LNCAP (cell line): ENCODE results near the gene ZNF581.
A peak's percentile ranks its signal among the peaks of the same experiment; 100 is the strongest.

Experiments used
- CTCF ChIP-seq: fragments of 450-650 bp; IDR thresholded peaks from 2 replicates; pipeline ENCODE4 v1.5.1; 2017; ENCODE audit warnings: mild to moderate bottlenecking

ZNF581 gene

GRCh38 chr19:55674459-55674840 lies 31.0 kb downstream of the ZNF581 start:
- no peak for TF ChIP-seq CTCF

DNA sequence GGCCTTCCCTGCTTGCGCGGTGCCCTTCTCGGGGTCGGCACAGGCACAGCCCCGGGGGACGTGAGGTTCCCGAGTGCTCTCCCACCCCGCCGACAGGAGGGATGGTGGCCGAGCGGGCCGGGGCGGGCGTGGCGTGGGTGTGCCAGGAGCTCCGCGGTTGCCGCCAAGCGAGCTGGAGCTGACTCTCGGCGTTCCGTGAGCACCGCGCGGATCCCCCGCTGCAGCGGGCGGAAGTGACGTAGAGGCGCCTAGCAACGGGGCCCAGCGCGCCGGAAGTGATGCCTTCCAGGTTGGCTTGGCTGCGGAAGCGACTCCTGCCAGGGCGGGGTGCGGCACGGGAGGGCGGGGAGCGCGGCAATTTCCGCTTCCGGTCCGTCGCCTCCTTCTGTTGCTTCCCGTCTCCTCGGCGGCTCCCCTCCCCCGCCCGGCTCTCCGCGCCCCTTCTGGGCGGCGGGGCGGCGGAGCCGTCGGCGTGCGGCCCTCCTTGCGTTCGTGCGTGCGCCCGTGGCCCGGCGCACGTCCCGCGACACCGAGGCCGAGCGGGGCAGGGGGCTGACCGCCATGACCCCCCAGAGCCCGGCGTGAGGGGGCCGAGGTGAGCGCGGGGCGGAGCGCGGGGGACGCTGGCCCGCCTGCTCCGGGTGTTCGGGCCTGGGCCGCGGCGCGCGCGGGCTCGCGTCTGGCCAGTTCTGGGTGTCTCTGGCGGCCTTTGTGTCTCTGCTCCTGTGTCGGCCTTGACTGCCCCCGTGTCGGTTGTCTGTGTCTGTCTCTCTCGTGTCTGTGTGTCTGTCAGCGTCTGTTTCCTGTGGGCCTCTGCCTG lies 31.6 kb downstream of the ZNF581 start, which contains the start of gene EPN1:
EPN1 (plus strand) TSS at position 386 of the 820 bp plus-strand sequence. CDS start 3,402 bp downstream, outside the sequence.
- no peak for TF ChIP-seq CTCF

DNA sequence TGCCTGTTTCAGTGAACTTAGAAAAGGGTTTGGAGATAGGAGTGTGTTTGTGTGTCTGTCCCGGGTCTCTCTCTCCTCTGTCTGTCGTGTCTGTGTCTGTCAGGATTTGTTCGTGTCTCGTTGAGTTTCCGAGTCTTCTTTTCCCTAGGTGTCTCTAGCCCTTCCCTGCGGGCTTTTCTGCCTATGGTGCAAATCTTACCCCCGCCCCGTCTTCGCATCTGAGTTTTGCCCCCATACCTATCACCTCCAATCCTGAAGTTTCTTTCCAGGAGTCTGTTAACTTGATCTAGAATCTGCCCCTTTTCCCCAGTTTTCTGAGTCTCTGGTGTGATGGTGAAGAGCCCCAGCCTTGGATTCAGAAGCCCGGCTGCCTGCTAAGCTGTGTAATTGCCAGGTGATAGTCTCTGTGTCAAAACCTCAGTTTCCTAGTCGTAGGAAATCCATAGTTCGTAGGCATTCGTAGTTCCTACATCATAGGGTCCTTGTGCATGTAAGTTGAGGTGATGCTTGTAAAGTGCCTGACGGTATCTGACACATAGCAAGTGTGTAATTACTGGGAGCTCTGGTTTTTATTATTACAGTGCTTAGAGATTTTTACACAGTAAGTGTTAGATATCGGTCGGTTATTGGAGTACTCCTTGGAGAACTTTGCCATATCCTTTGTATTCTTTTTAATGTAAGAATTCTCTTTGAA lies 32.4 kb downstream of the ZNF581 start:
- TF ChIP-seq CTCF = no peak

DNA sequence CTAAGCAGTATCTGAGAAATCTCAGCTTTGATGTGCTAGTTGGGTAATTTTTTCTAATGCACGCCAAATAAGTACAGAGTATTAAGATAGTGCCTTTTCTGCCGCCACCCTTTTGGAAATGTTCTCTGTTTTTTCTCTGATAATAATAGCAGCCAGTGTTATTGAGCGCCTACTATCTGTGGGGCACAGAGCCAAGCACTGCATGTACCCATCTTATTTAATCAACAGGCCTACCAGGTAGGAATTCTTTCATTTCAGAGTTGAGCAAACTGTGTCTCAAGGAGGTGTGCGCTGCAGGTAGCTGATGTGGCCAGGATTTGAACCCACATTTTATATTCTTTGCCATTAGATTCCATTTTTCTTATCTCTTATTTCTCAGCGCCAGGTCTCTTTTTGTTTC lies 32.9 kb downstream of the ZNF581 start:
- peak; percentile 50; the same call in 1 of the 2 replicates for TF ChIP-seq CTCF

DNA sequence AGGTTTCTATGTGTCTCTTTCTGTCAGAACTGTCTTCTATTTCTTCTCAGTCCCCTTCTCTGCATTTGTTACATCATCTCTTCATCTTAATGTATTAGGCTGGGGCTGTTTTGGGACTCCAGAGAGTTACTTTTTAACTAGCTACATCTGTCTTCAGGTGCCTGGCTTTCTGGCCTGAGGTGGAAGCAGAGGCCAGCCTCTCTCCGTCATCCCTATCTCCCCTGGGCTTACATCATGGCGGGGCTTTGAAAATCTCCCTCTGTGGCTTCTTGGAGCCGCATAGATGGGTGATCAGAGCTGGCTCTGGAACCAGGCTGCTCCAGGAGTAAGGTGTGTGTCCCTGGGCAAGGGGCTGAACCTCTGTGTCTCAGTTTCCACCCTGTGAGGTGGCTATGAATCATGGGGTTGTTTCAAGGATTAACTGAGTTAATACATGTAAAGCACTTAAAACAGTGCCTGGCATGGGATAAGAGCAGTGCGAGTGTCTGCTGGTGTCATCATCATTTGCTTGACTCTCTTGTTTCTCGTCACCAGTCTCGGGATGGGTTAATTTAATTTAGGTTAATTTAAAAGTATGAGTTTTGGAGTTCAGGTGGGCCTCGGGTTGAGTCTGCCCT lies 33.5 kb downstream of the ZNF581 start:
- TF ChIP-seq CTCF = no peak

DNA sequence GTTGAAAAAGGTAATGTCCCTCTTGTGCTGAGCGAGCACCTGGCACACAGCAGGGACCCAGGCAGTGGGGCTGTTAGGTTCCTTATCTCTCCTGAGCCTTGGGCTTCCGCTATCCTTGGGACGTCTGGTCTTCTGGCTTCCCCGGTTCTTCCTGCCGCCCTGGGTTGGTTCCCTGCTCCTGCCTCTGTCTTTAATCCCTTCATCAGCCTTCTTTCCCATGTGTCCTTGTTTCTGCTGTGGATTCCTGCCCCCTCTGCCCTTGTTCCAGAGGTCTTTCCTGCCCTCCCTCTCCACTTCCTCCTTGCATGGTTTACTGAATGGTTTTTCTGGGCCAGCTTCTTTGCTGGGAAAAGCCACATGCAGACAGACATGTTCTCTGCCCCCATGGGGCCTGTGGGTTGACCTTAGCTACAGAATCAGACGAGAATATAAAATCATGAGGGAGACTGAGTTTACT lies 34.2 kb downstream of the ZNF581 start:
- TF ChIP-seq CTCF = no peak

DNA sequence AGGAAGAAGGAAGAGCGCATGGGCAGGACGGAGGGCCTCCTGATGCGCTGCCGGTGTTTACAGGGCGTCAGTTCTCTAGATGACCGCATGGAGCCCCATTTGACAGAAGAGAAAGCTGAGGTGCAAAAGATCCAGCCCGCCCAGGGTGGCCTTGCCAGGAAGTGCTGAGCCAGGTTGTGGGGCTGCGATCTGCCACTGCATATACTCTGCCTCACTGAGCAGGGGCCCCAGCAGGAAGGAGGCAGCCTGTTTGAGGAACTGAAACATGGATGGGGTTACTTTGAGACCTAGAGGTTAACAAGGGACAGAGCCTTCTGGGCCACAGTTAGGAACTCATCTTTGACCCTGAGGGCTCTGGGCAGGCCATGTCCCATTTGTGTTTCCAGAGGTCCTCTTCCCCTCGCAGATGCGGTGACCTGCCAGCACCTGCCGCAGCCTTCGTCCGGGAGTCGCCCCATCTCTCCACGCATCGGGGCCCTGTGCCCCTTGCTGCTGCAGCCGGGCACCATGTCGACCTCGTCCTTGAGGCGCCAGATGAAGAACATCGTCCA lies 34.7 kb downstream of the ZNF581 start:
- TF ChIP-seq CTCF = no peak
